Urothelium cell line (cell line): ENCODE data around the gene TMED9.
A peak's percentile ranks its signal among the peaks of the same experiment; 100 is the strongest.
"Not testable (repeated sequence)": the region's sequence is repeated elsewhere in the genome, so short reads cannot be mapped to it uniquely, and the experiment has no call there.

Experiments used
- DNase-seq: peaks from one replicate; pipeline ENCODE4 v3.0.0; 2011; ENCODE audit warnings: low spot score, mixed read lengths
- FAIRE-seq: peaks from 2 replicates; lab custom pipeline; 2011; peaks lifted over from hg19 to GRCh38; lab: Jason Lieb, UNC

Gene TMED9

DNA sequence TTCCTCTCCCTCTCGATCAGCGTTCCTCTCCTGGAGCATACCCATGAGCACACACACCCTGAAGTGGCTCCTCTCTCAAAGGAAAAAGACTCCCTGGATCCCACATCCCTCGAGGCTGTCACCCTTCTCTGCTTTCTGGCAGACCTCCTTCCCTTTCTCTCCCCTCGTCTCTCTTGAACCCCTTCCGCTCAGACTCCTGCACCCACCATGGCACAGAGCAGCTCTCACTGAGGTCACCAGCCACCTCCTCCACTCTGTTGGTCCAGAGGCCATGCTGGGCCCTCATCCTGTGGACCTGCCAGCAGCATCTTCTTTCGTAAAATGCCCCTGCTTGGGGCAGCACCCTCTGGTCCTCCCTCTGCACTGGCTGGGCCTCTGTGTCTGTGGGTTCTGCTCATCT, 13.7 kb downstream of the TMED9 start:
- FAIRE-seq (no peak), DNase-seq (no peak)

DNA sequence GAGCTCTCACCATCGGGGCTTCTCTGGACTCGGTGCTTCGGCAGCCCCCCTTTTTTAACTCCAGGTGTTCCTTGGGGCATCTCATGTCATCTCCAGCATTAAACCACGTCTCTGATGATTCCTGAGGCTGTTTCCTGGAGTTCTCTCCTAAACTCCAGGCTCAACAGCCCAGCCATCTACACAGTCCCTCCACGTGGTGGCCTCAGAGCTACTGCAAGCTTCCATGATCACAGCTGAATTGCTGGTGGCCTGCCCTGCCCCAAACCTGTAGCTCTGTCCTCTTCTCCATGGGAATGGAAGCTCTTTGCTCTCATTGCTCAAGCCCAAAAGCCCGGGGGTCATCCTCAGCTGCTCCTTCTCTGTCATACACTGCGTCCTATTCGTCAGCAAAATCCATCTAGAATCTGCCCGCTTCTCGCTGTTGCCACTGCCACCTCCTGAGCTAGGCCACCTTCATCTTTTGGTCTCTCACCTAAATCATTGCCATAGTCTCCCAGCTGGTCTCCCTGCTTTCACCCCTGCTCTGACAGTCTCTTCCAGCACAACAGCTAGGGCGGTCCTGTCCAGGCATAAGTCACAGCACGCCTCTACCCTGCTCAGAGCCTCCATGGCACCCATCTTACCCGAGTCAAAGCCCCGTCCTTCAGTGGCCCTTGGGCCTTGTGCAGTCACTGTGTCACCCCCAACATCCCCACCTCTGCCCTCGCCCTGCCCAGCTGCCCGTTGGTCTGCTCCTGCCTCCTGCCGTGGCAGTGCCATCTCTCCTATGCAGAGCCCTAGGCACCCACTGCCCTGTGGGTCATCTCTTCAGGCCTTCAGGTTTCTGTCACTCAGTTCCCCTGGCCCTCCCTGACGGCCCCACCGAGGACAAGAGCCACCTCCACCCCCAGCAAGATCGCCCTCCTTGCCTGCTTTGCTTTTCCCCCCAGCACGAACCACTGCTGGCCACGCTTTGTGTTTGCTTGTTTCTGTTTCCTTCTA, 14.4 kb downstream of the TMED9 start:
- no peak for FAIRE-seq
- DNase-seq, result no peak

GRCh38 chr5:177607115-177607451, 15.1 kb downstream of the TMED9 start:
- DNase-seq, result no peak
- no peak for FAIRE-seq

- FAIRE-seq (peak; percentile 42), DNase-seq (peak; percentile 83)
Observed at GRCh38 chr5:177607452-177608192, 15.6 kb downstream of the TMED9 start.

DNA sequence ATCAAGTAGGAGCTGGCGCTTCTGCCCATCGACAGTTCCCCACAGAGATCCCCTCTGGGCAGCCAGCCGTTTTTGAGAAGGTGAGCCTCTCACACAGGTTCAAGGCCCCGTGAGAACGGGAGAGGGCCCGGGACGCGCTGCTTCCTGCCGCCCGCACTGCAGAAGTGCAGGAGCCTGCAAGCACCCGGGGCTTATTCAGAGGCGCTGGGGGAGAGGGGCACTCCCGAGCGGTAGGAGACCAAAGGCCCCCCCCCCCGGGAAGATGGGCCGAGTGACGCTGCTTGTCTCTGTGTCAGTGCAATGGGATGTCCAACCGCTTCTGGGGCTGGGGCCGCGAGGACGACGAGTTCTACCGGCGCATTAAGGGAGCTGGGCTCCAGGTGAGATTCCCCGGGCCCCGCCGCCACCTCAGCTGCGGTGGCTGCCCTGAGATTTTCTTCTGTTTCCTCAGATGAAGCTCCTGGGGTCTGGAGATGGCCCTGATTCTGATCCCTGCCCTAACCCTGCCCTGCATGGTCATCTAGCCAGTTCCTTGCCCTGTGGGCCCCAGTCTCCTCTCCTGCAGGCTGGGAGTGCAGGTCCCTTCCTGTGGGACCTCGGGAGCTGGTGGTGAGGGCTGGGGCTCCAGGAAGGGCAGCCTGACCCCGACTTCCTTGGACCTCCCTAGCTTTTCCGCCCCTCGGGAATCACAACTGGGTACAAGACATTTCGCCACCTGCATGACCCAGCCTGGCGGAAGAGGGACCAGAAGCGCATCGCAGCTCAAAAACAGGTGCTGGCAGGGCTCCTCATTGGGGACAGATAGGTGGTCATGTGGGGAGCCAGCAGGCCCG, 16.5 kb downstream of the TMED9 start:
- no peak for FAIRE-seq

GRCh38 chr5:177609076-177610059, 17.4 kb downstream of the TMED9 start:
- no peak for DNase-seq
- FAIRE-seq, result no peak

More for the DNA sequence above, 16.5 kb downstream of the TMED9 start:
- no peak for DNase-seq

DNA sequence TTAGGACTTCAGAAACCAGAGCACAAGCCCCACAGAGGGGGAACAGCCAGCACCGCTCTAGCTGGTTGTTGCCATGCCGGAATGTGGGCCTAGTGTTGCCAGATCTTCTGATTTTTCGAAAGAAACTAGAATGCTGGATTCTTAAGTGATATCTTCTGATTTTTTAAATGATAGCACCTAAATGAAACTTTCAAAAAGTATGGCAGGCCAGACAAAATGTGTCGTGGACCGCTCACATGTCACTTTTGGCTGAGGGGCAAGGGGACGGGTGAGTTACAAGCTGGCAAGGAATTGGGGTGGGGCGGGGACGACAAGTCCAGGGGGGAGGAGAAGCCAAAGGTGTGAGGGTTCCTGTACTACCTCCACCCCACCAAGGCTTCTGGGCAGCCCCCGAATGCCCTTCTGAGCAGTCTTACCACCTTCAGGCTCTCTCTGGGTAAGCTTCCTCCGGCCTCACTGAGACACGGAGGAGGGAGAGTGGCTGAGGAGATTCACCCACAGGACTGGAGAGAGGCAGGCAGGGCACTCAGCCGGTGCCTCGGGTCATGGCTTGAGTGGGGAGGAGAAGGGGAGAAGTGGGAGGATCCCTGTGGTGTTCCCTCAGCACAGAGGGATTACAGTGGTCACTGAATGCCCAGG, 18.2 kb downstream of the TMED9 start:
- no peak for DNase-seq
- FAIRE-seq, result no peak

DNA sequence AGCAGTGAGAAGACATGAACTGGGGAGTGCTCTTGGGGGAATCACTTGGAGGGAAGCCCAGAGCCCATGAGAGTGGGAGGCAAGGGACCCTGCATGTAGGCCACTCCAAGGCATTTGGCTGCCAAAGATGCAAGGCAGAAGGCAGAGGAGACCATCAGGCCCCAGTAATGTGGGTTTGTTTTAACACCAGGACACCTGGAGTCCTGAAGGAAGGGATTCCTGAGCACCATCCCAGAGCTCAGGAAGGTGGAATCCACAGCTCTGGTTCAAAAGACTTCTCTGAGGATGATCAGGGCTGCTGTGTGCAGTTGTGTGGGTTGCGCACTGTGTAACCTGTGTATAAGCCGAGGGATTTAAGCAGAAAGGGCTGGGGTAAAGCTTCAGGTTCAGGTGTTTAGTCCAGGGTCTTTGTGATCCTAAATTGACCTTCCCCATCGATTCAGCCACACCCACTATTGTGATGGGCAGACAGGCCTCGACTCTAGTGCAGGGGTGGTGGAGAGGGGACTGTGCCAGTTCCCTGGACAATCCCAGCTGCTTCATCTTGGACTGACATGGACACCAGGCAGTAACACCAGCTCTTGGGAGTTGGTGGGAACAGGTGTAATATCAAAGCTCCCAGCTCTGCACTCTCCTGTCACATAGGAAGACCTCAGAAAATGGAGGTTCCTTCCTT, 18.9 kb downstream of the TMED9 start:
- FAIRE-seq (no peak), DNase-seq (no peak)

DNA sequence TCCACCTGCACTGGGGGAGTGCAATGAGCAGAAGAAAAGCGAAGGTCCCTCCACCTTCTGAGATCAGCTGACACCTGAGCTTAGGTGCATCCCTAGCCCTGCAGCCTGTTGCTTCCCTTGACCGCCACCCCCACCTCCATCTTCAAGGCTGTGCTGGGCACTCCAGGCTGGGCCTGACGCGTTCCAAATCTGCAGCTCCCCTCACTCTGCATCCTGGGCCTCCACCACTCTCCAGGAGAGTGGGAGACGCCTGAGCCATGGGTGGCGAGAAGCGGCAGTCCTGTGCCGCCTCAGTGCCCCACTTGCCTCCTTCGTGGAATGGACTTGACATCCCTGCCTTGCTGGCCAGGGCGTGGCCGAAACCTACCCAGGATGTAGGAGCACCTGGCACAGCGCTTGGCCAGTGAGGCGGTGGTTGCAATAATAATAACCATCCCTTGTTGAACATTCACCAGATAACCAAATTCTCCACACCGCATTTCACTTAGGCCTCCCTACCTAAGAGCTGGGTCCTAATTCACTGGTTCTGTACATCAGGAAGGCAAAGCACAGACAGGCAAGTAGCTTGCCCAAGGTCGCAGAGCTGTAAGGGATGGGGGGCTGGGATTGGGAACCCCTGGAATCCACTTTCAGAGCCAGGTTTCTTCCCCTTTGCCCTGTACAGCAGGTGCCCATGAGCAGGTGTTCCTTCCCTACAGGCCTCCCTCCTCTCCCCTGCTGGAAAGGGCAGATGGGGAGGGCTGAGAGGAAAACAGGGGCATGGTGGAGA, 19.6 kb downstream of the TMED9 start:
- no peak for DNase-seq

DNA sequence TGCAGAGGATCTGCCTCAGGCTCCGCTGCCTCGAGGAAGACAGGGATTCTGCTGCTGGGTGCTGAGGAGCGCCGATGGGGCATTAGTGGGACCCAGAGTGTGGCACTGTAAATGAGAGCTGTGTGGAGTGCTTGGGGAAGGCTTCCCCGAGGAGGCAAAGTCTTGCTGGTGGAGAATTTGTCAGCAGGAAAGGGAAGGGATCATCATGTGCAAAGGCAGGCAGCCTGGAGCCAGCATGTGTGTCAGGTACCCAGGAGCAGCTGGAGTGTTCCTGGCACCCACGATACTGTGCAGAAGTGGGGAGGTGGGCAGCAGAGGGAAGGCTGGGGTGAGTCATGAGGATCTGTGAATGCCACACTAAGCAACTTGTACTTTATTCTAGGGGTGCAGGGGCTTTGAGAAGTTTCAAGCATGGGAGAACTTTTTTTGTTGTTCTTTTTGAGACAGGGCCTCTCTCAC, 20.2 kb downstream of the TMED9 start:
- no peak for DNase-seq
- no peak for FAIRE-seq

More for the DNA sequence above, 19.6 kb downstream of the TMED9 start:
- FAIRE-seq, result no peak

- DNase-seq (no peak), FAIRE-seq (no peak)
Observed at GRCh38 chr5:177620560-177620959, 28.6 kb downstream of the TMED9 start.

GRCh38 chr5:177624172-177624571, 32.2 kb downstream of the TMED9 start:
- FAIRE-seq, DNase-seq: not testable (repeated sequence)

DNA sequence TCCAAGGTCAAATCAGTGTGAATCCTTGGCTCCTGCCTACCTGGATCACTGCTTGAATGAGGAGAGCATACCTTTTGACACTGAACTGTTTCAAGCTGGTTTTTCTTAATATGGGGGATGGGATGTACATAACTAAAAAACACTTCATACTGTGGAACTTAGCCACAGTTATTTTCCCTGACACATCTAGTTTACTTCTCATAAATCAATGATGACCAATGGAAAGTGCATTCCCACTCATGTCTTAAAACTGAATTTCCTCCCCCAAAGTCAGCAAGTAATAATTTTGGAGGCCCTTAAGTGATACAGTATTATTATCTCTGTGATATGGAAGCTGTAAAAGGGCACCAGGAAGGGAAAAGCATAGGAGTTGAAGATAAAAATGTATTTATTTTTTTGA, 38.2 kb downstream of the TMED9 start:
- DNase-seq, FAIRE-seq: not testable (repeated sequence)

DNA sequence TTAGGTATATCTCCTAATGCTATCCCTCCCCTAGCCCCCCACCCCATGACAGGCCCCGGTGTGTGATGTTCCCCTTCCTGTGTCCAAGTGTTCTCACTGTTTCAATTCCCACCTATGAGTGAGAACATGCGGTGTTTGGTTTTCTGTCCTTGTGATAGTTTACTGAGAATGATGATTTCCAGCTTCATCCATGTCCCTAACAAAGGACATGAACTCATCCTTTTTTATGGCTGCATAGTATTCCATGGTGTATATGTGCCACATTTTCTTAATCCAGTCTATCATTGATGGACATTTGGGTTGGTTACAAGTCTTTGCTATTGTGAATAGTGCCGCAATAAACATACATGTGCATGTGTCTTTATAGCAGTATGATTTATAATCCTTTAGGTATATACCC, 42.9 kb downstream of the TMED9 start:
- not testable (repeated sequence) for FAIRE-seq, DNase-seq

GRCh38 chr5:177645462-177645861, 53.5 kb downstream of the TMED9 start:
- not testable (repeated sequence) for DNase-seq, FAIRE-seq
